WERI-Rb-1 (cell line): ENCODE measurements around the gene GUCY1A2.
"Not testable (repeated sequence)": the region's sequence is repeated elsewhere in the genome, so short reads cannot be mapped to it uniquely, and the experiment has no call there.

Experiments used
- DNase-seq: peaks from one replicate; pipeline ENCODE4 v3.0.0-alpha.2; 2020
- H3K27ac ChIP-seq: fragments of 250-450 bp; sonication (Bioruptor Pico); 2 replicates; pipeline ENCODE4 v1.5.1; 2020; ENCODE audit warnings: mild to moderate bottlenecking, moderate library complexity
- H3K27me3 ChIP-seq: fragments of 250-450 bp; sonication (Bioruptor Pico); 2 replicates; pipeline ENCODE4 v1.5.1; 2021; ENCODE audit warnings: mild to moderate bottlenecking, low read depth, moderate library complexity; ENCODE audit not compliant: insufficient read depth, severe bottlenecking
- H3K36me3 ChIP-seq: fragments of 250-450 bp; sonication (Bioruptor Pico); 2 replicates; pipeline ENCODE4 v1.5.1; 2020; ENCODE audit warnings: mild to moderate bottlenecking, moderate library complexity
- H3K4me3 ChIP-seq: 2 replicates; pipeline ENCODE4 v1.5.1; 2011; ENCODE audit warnings: low read depth, mild to moderate bottlenecking, control low read depth, low read length
- H3K9me3 ChIP-seq: fragments of 250-450 bp; sonication (Bioruptor Pico); 2 replicates; pipeline ENCODE4 v1.5.1; 2021; ENCODE audit warnings: mild to moderate bottlenecking, moderate library complexity; ENCODE audit not compliant: severe bottlenecking
- CTCF ChIP-seq: IDR thresholded peaks from 2 replicates; pipeline ENCODE4 v1.5.1; 2011; ENCODE audit warnings: low read depth, mild to moderate bottlenecking, control low read depth, inconsistent platforms, low read length

The GUCY1A2 gene

GRCh38 chr11:106785913-106786650 lies 232.2 kb downstream of the GUCY1A2 start:
- TF ChIP-seq CTCF, result no peak
- DNase-seq, result no peak

GRCh38 chr11:106777302-106777701 lies 241.0 kb downstream of the GUCY1A2 start:
- DNase-seq, H3K9me3 ChIP-seq, H3K4me3 ChIP-seq, H3K27me3 ChIP-seq, H3K36me3 ChIP-seq, H3K27ac ChIP-seq: not testable (repeated sequence)

More at GRCh38 chr11:106785913-106786650, 232.2 kb downstream of the GUCY1A2 start:
- Histone ChIP-seq H3K27me3 (no peaks in the 10 kb centered on the region), H3K36me3 (no peaks in the 10 kb centered on the region), H3K4me3 (no peak overlapping the region), H3K9me3 (no peaks in the 10 kb centered on the region), H3K27ac (no peak overlapping the region)

DNA sequence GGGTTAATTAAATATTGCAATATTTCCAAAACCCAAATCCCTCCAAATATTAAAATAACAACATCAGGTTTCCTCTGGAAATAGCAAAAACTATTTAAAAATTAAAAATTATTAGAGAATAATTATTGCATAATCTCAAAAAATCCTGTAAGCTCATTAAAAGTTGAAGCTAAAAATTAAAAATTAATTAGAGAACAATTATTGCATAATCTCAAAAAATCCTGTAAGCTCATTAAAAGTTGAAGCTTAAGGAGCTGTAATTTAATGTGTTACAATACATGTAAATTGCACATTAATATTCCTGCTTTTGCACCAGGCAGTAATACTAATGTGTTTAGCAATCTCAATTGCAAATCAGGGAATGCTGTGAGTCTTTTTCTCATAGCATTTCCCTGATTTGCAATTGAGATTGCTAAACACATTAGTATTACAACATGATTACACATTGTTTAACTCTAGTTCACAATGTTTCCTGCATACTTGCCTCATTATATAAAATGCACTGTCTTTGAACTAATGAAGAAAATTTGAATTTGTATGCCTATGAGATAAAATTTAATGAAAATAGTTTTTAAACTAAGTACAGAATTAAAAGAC lies 247.7 kb downstream of the GUCY1A2 start:
- no peaks in the 10 kb centered on the region for H3K9me3 ChIP-seq
- H3K27ac ChIP-seq, result no peak overlapping the region
- no peak for TF ChIP-seq CTCF
- H3K4me3 ChIP-seq, result no peak overlapping the region
- no peak for DNase-seq
- H3K36me3 ChIP-seq, result no peaks in the 10 kb centered on the region
- no peaks in the 10 kb centered on the region for H3K27me3 ChIP-seq

DNA sequence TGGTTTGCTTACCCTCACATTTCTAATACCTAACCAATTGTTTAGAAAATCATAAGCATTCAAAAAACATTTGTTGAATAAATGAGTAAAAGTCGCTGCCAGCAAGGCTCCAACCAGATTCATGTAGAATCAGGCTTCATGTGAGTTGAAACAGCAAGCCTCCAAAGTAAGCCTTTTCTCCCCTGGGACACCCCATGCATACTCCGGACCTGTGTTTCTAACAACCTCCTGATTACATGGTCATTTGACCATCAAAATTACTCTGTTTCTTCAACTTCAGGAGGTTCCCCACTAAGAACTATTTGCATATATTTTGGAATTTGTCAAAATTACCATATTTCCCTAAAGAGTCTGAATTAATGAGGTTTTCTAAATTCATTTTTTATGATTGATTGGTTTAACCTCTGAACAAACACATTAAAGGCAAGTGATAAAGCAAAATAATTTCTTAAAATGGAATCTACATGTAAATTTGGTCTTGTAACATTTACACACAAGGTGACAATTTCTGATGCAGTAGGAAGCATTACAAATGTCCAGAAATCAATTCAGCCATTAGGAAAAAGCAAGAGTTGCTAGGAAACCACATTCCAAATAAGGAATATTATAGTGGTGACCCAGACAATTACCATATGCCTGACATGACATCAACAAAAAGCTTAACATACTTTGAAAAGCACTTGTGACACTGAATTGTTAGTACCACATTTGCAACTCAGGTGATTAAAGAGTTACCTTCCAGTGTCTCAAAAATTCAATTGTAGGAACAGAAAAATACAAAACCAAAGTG lies 252.6 kb downstream of the GUCY1A2 start:
- no peak for DNase-seq
- no peak for TF ChIP-seq CTCF
- Histone ChIP-seq H3K36me3 (no peaks in the 10 kb centered on the region), H3K9me3 (no peaks in the 10 kb centered on the region), H3K27ac (no peak overlapping the region), H3K27me3 (no peaks in the 10 kb centered on the region), H3K4me3 (no peak overlapping the region)

- Histone ChIP-seq H3K36me3 (no peaks in the 10 kb centered on the region), H3K4me3 (no peak overlapping the region), H3K27me3 (no peaks in the 10 kb centered on the region), H3K27ac (no peak overlapping the region), H3K9me3 (no peaks in the 10 kb centered on the region)
- no peak for TF ChIP-seq CTCF
- DNase-seq, result no peak
Measured at GRCh38 chr11:106763501-106763900, 254.8 kb downstream of the GUCY1A2 start.

DNA sequence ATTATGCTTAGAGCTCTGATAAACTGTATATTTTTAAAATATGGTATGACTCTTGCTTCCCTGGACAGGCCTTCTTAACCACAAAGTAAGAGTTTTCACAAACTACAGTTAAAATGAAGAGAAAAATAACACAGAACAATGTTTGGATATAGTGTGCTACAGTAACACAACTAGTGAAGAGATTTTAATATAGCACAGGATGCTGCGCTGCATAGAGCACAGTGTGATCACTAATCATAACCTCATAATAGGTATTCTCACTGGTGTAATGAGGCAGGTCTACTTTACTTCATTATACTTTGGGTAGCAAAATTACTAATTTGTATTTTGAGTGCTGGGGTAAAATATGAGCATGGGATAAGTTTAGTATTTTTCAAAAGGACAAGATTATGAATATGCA lies 256.5 kb downstream of the GUCY1A2 start:
- Histone ChIP-seq H3K36me3 (no peaks in the 10 kb centered on the region), H3K4me3 (no peak overlapping the region), H3K27me3 (no peaks in the 10 kb centered on the region), H3K9me3 (no peaks in the 10 kb centered on the region), H3K27ac (no peak overlapping the region)
- no peak for DNase-seq
- TF ChIP-seq CTCF, result no peak
